ENCODE results near the gene ALKBH8. TPM values are rescaled to one million over a fixed set of nuclear protein-coding genes. Genes with fewer than 3 reads are reported as not detected.

ALKBH8 gene
- total RNA-seq, 4 donors from 2014 or later, result 2.3 to 9.3 (median 6.9) TPM

GRCh38 chr11:107593951-107594350 lies 28.4 kb upstream of the ALKBH8 start:
- WGBS, 2 donors, result 38 to 42% methylated on average over 3 to 4 of the region's 4 CpGs
- Histone ChIP-seq H3K9me3 (no peaks in the 10 kb centered on the region), H3K27me3 (peaks cover 3 to 86% (median 12%) of the 10 kb centered on the region in 4 donors), H3K4me3 (no peak overlapping the region), H3K36me3 (no peaks in the 10 kb centered on the region), H3K4me1 (peaks cover 17 to 31% (median 18%) of the 10 kb centered on the region in 3 donors), H3K27ac (no peak overlapping the region)
- DNase-seq, result no peak
- no peak for TF ChIP-seq POLR2A (IDR thresholded peaks at IDR 0.05)
- TF ChIP-seq CTCF (IDR thresholded peaks at IDR 0.05), result no peak
- intact Hi-C loops (cut with DNase I), result no loop called here

GRCh38 chr11:107592813-107593212 lies 27.3 kb upstream of the ALKBH8 start:
- DNase-seq, result no peak
- Histone ChIP-seq H3K4me1 (peaks cover 17 to 31% (median 18%) of the 10 kb centered on the region in 3 donors), H3K27me3 (peaks cover 9 to 87% (median 12%) of the 10 kb centered on the region in 4 donors), H3K27ac (no peak overlapping the region), H3K36me3 (no peaks in the 10 kb centered on the region), H3K9me3 (no peaks in the 10 kb centered on the region), H3K4me3 (no peak overlapping the region)
- intact Hi-C loops (cut with DNase I), result no loop called here
- TF ChIP-seq CTCF (IDR thresholded peaks at IDR 0.05) (no peak), POLR2A (IDR thresholded peaks at IDR 0.05) (no peak)
- 35 to 38% methylated on average over 5 of the region's 5 CpGs for WGBS, 2 donors

GRCh38 chr11:107592231-107592590 lies 26.7 kb upstream of the ALKBH8 start:
- Histone ChIP-seq H3K27ac (no peak overlapping the region), H3K36me3 (no peaks in the 10 kb centered on the region), H3K4me1 (peaks cover 17 to 31% (median 18%) of the 10 kb centered on the region in 3 donors), H3K9me3 (no peaks in the 10 kb centered on the region), H3K4me3 (peak overlapping the region in 2 of 4 donors; percentile 58 to 75), H3K27me3 (peaks cover 9 to 87% (median 12%) of the 10 kb centered on the region in 4 donors)
- no peak for TF ChIP-seq POLR2A (IDR thresholded peaks at IDR 0.05)
- no peak for TF ChIP-seq CTCF (IDR thresholded peaks at IDR 0.05)
- whole genome bisulfite sequencing, 2 donors, result 8 to 9% methylated on average over 6 of the region's 6 CpGs
- DNase-seq, result no peak
- intact Hi-C loops (cut with DNase I), result no loop called here

- peaks cover 9 to 87% (median 12%) of the 10 kb centered on the region in 4 donors for H3K27me3 ChIP-seq
- H3K4me1 ChIP-seq, result peaks cover 17 to 31% (median 18%) of the 10 kb centered on the region in 3 donors
- no peak for DNase-seq
- intact Hi-C loops (cut with DNase I), result no loop called here
- H3K36me3 ChIP-seq, result no peaks in the 10 kb centered on the region
- TF ChIP-seq POLR2A (IDR thresholded peaks at IDR 0.05), result no peak
- TF ChIP-seq CTCF (IDR thresholded peaks at IDR 0.05), result no peak
- 4 to 11% methylated on average over 9 to 21 of the region's 49 CpGs for WGBS, 2 donors
- peak overlapping the region; percentile 42 to 75 (median 54) for H3K4me3 ChIP-seq
- H3K9me3 ChIP-seq, result no peaks in the 10 kb centered on the region
- no peak overlapping the region for H3K27ac ChIP-seq
Observed at GRCh38 chr11:107591378-107592230, 26.1 kb upstream of the ALKBH8 start.
